Tibial nerve (tissue), 3 donors: ENCODE data around the gene GRAP.
"Not testable (repeated sequence)": the region's sequence is repeated elsewhere in the genome, so short reads cannot be mapped to it uniquely, and the experiment has no call there.

Source experiments
- POLR2A ChIP-seq, 2 donors: fragments of 450-650 bp; IDR thresholded peaks; one replicate each; pipeline ENCODE4 v1.6.1; 2017; ENCODE audit warnings: antibody characterized with exemption in 2 of 2, mild to moderate bottlenecking in 2 of 2, moderate library complexity in 2 of 2
- TF ChIP-seq, protein P1 (sequence below), 5 experiments: fragments of 200-600 bp in 3 of 5; fragments of 450-650 bp in 2 of 5; sonication (generic) in 3 of 5; IDR thresholded peaks; one replicate each; pipeline ENCODE4 v1.5.1; 2016 to 2019; ENCODE audit warnings: antibody characterized with exemption in 5 of 5, mild to moderate bottlenecking in 3 of 5, moderate library complexity in 2 of 5

DNA sequence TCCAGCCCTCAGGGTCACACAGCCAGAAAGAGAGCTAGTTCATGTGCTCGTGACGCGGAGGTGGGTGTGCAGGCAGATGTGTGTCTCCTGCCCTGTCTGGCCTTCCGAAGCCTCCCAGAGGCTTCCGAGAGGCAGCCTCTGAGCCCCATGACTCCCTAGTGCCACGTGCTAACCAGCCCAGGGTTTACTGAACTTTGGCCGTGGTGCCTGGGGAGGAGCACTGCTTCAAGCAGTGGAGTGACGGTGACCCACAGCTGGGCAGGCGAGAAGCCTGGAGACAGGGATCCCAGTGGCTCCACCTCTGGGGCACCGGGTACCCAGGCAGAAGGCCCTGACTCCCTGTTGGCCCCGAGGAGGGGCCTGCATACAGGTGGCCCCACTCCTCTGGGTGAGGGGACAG is 18.1 kb downstream of the GRAP start:
- TF ChIP-seq, protein P1, sequence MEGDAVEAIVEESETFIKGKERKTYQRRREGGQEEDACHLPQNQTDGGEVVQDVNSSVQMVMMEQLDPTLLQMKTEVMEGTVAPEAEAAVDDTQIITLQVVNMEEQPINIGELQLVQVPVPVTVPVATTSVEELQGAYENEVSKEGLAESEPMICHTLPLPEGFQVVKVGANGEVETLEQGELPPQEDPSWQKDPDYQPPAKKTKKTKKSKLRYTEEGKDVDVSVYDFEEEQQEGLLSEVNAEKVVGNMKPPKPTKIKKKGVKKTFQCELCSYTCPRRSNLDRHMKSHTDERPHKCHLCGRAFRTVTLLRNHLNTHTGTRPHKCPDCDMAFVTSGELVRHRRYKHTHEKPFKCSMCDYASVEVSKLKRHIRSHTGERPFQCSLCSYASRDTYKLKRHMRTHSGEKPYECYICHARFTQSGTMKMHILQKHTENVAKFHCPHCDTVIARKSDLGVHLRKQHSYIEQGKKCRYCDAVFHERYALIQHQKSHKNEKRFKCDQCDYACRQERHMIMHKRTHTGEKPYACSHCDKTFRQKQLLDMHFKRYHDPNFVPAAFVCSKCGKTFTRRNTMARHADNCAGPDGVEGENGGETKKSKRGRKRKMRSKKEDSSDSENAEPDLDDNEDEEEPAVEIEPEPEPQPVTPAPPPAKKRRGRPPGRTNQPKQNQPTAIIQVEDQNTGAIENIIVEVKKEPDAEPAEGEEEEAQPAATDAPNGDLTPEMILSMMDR (IDR thresholded peaks at IDR 0.05), result not testable (repeated sequence)
- TF ChIP-seq POLR2A (IDR thresholded peaks at IDR 0.05), result not testable (repeated sequence)
